ENCODE measurements around the gene GRN.
A peak's percentile ranks its signal among the peaks of the same experiment; 100 is the strongest.
"Not testable (repeated sequence)": the region's sequence is repeated elsewhere in the genome, so short reads cannot be mapped to it uniquely, and the experiment has no call there.

GRN gene

DNA sequence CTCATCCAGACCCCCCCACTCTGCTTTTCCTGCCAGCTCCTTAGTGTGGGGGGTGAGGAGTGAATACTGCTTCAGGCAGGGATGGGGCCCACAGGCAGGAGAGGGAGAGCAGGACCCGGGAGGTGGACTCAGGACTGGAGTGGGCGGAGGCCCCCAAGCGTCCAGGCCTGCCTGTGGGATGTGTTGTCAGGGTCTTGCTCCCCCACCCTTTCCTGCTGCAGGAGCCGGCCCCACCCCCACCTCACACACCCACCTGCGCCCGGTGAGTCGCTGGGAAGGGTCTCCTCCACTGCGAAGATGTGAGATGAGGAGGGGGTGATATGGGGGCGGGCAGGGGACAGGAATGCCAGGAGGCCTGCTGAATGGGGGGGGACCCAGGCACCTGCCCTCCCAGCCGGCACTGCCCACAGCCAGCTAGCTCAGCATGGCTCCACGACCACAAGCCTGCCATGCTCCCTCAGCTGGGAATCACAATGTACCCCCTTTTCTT is 17.4 kb downstream of the GRN start:
- no peak for DNase-seq

DNA sequence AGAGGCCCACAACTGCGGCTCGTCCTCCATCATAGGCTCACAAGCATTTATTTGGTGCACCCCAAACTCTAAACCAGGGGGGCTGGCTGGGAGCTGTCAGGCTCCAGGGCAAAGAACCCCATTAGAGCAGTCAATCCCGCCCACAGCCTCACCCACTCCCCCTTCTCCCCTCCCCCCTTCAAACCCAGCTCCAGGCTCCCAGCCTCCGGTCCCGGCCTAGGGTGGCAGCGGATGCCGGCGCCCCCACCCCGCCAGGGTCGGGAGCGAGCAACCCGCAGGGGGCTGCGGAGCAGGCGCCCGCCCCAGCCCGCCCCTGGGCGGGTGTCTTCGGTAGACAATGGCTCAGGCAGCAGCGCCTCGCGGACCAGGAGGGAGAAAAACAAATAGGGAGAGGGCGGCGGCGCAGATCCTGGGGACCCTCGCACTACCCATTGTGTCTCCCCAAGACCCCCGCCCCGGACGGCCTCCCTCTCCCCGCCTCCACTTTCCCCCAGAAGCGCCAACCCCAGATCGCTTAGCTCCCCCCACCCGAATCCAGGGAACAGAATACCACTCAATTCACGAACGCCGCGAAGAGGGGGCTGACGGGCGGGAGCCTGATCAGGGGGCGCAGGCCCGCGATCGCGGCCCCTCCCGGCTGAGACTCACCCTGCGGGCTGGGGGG is 18.0 kb downstream of the GRN start:
- no peak for DNase-seq

GRCh38 chr17:44363613-44364159 is 18.6 kb downstream of the GRN start, which contains the start of gene FAM171A2:
TSS of gene FAM171A2 (minus strand) at chr17:44363853. CDS start at chr17:44363714, 139 bp downstream.
- peak; percentile 64 for DNase-seq

DNA sequence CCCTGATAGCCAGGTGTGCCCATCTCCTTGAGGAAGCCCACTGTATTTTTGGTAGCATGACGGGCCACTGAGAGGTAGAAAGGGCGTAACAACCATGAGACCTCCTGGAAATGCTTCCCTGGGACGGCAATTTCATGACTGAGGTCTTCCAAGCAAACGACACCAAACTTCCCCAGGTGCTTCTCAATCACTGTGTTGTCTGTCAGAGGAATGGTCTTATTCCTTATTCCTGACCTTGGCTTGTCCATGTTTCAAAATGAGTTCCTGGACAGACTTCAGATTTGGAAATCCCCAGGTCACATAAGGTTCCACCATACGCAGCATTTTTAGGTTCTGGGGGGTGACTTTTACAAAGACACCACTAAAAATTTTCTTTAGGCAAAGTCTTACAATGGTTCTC is 19.9 kb downstream of the GRN start:
- DNase-seq = not testable (repeated sequence)

- DNase-seq = no peak
Observed at GRCh38 chr17:44367231-44367979, 22.3 kb downstream of the GRN start.

GRCh38 chr17:44368391-44369243 is 23.5 kb downstream of the GRN start:
- DNase-seq = not testable (repeated sequence)

- DNase-seq = peak; percentile 29
Observed at GRCh38 chr17:44369414-44370023, 24.4 kb downstream of the GRN start.

GRCh38 chr17:44372036-44372435 is 26.9 kb downstream of the GRN start:
- DNase-seq = no peak

- DNase-seq = no peak
Observed at GRCh38 chr17:44374306-44375195, 29.4 kb downstream of the GRN start.

DNA sequence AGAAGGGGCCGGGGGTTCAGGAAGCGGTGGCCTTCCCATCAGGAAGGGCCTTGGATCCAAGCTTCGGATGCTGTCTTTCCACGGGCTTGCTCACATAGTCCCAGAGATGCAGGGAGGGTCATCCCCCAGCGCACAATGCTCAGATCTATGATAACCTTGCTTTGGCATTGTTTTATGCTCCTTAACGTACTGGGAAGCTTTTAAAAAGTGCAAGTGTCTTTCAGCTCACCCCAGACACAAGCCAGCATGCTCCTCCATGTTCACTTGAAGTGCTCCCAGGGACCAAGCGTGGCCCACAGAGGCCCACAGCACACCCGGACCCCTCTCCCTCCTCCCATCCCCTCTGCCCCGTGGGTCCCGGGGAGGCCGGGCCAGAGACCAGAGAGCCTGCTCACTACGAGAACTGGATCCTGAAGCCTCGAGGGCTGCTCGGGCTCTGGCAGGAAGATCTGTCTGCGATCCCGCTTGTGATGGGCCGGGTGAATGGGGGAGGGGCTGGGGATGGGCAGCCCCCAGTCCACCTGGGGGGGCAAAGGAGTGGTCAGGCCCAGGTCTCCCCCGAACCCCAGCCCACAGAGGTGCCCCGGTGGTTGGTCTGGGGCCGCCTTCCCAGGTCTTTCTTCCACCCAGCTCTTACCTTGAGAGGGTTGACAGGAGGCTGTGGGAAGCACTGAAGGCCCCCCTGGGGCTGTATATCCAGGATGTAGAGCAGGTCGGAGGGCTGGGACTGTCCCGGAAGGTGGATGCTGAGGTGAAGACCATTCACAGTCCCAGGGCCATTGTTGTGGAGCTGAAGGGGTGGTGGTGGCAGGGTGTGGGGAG is 30.3 kb downstream of the GRN start:
- no peak for DNase-seq

DNA sequence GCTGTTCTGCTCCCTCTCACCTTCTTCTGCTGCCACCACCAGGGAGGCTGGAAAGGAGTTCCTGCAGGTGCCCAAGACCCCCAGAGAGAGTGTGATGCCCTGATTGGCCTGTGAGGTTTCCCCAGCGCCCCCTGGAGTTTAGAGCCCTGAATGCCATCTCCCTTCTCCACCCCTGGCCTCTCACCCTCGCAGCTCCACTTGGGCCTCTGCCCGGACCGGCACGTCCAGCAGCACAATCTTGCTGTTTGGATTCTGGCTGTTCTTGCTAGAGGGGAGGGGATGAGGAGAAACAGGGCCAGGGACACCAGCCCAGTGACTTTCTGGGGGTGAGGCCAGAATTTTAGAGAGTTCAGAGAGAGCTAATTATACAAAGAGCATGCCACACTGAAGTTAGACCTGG is 31.0 kb downstream of the GRN start:
- peak; percentile 27 for DNase-seq

GRCh38 chr17:44376779-44377178 is 31.7 kb downstream of the GRN start:
- DNase-seq = no peak

- no peak for DNase-seq
Observed at GRCh38 chr17:44378171-44378705, 33.1 kb downstream of the GRN start.

GRCh38 chr17:44379887-44380286 is 34.8 kb downstream of the GRN start:
- no peak for DNase-seq

GRCh38 chr17:44380767-44381166 is 35.7 kb downstream of the GRN start:
- no peak for DNase-seq

DNA sequence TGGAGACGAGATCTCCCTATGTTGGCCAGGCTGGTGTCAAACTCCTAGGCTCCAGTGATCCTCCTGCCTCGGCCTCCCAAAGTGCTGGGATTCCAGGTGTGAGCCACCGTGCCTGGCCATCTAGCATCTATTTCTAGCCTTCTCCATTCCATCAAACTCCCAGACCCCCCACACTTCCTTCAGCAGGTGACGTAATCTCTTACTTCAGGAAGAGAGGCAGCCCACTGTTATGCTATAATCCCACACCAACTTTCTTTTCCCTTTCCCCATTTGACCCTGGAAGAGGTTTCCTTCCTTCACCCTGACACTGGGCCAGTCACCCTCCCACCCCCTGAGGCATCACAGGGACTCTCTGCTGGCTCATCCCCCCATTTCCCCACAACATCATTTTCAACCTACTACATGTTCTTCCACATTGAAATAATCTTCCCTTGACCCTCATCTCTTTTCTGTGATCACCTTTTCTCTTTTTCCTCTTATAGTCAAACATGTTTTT is 36.8 kb downstream of the GRN start:
- no peak for DNase-seq

DNA sequence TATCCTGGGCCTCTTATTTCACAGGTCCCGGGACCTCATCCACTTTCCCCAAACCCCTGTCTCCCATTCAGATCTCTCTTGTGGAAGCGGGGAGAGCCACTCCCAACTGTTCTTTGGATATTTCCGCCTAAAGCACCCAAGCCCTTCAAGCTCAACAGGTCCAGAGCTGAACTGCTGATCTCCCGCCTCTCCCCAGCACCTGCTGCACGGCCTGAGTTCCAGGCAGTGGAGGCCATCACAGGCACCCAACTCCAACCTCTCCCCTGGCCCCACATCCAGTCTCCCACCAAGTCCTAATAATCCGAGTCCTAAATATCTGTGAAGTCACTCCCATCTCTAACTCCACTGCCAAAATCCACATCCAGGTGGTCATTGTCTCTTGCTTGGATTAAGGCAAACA is 37.8 kb downstream of the GRN start:
- DNase-seq = no peak

DNA sequence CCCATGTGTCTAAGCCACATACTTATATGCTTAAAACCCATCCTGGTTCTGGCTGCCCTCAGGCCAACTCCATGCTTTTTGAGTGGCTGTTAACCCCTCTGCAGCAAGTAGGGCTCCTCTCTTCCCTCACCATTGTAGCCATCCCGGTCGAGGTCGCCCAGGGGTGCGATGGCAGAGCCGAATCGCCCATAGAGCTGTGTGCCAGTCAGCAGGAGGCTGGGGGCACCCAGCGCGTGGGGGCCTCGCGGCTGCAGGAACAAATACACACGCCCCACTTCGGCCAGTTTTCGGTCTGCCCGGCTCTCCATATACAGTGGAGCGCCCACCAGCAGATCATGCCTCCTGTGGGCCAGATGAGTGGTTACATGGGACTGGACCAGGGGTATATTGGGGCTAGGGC is 38.3 kb downstream of the GRN start:
- DNase-seq = no peak

GRCh38 chr17:44383861-44384260 is 38.8 kb downstream of the GRN start:
- no peak for DNase-seq

GRCh38 chr17:44384281-44384822 is 39.2 kb downstream of the GRN start:
- no peak for DNase-seq

Measured in activated CD4-positive, alpha-beta T cell treated with anti-CD3 and anti-CD28 coated beads, Interleukin-10, Interleukin-2, amounts not matched to agents 100 ng/mL and 50 ng/mL, durations not matched to agents 16 hours and 8 hours (primary cell).